Parathyroid adenoma (tissue), 2 donors: ENCODE measurements around the gene PIEZO2.

Experiments
- H2AFZ ChIP-seq: fragments of 300-600 bp; sonication (generic); one replicate; pipeline ENCODE4 v1.7.0; 2017; ENCODE audit warnings: antibody characterized with exemption, mild to moderate bottlenecking
- H3K27ac ChIP-seq: fragments of 300-600 bp; sonication (generic); one replicate; pipeline ENCODE4 v1.7.0; 2017
- H3K27me3 ChIP-seq: fragments of 300-600 bp; sonication (generic); one replicate; pipeline ENCODE4 v1.7.0; 2017; ENCODE audit warnings: low read length; ENCODE audit not compliant: control insufficient read depth, insufficient read depth
- H3K36me3 ChIP-seq: fragments of 300-600 bp; sonication (generic); one replicate; pipeline ENCODE4 v1.7.0; 2017; ENCODE audit warnings: low read length; ENCODE audit not compliant: control insufficient read depth, insufficient read depth
- H3K4me1 ChIP-seq: fragments of 300-600 bp; sonication (generic); one replicate; pipeline ENCODE4 v1.7.0; 2017; ENCODE audit warnings: control low read depth
- H3K4me2 ChIP-seq: fragments of 300-600 bp; sonication (generic); one replicate; pipeline ENCODE4 v1.7.0; 2017; ENCODE audit warnings: low read length
- H3K4me3 ChIP-seq: fragments of 300-600 bp; sonication (generic); one replicate; pipeline ENCODE4 v1.7.0; 2017; ENCODE audit warnings: low read depth, low read length
- H3K79me2 ChIP-seq: fragments of 300-600 bp; sonication (generic); one replicate; pipeline ENCODE4 v1.7.0; 2017; ENCODE audit warnings: control low read depth
- H3K9ac ChIP-seq: fragments of 300-600 bp; sonication (generic); one replicate; pipeline ENCODE4 v1.7.0; 2017; ENCODE audit warnings: mild to moderate bottlenecking
- H3K9me3 ChIP-seq: fragments of 300-600 bp; sonication (generic); one replicate; pipeline ENCODE4 v1.7.0; 2017; ENCODE audit warnings: low read length; ENCODE audit not compliant: control insufficient read depth
- TF ChIP-seq, protein P1 (sequence below): fragments of 300-600 bp; sonication (generic); IDR thresholded peaks from one replicate; pipeline ENCODE4 v1.7.0; 2017; ENCODE audit warnings: antibody characterized with exemption, mild to moderate bottlenecking
- donor health status: primary hyperparathyroidism.

Gene PIEZO2

DNA sequence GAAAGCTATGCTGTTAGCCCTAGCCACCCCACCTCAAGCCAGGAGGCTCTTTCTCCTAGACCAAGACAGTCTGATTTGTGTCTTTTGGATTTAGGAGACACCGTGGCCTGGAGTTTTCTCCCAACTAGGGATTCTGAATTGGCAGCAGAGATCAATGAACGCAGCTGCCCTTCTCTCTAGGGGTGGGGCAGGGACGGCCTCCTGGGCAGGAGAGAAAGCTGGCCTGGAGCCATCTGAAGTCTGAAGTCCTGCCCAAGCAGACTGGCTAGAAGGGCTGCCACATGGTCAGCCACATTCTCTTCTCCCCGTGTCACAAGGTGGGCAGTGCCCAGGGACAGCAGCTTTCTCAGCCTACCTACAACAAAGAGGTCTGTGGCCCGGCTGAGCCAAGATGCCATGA is 45.1 kb downstream of the PIEZO2 start:
- H3K9ac ChIP-seq: no peak overlapping the region
- no peak overlapping the region for H3K4me3 ChIP-seq
- H3K36me3 ChIP-seq: no peaks in the 10 kb centered on the region
- no peaks in the 10 kb centered on the region for H3K9me3 ChIP-seq
- no peak overlapping the region for H3K4me2 ChIP-seq
- H3K4me1 ChIP-seq: no peaks in the 10 kb centered on the region
- H3K27ac ChIP-seq: no peak overlapping the region
- TF ChIP-seq, protein P1, sequence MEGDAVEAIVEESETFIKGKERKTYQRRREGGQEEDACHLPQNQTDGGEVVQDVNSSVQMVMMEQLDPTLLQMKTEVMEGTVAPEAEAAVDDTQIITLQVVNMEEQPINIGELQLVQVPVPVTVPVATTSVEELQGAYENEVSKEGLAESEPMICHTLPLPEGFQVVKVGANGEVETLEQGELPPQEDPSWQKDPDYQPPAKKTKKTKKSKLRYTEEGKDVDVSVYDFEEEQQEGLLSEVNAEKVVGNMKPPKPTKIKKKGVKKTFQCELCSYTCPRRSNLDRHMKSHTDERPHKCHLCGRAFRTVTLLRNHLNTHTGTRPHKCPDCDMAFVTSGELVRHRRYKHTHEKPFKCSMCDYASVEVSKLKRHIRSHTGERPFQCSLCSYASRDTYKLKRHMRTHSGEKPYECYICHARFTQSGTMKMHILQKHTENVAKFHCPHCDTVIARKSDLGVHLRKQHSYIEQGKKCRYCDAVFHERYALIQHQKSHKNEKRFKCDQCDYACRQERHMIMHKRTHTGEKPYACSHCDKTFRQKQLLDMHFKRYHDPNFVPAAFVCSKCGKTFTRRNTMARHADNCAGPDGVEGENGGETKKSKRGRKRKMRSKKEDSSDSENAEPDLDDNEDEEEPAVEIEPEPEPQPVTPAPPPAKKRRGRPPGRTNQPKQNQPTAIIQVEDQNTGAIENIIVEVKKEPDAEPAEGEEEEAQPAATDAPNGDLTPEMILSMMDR: no peak
- H3K79me2 ChIP-seq: no peaks in the 10 kb centered on the region
- no peak overlapping the region for H2AFZ ChIP-seq
- H3K27me3 ChIP-seq: no peaks in the 10 kb centered on the region

DNA sequence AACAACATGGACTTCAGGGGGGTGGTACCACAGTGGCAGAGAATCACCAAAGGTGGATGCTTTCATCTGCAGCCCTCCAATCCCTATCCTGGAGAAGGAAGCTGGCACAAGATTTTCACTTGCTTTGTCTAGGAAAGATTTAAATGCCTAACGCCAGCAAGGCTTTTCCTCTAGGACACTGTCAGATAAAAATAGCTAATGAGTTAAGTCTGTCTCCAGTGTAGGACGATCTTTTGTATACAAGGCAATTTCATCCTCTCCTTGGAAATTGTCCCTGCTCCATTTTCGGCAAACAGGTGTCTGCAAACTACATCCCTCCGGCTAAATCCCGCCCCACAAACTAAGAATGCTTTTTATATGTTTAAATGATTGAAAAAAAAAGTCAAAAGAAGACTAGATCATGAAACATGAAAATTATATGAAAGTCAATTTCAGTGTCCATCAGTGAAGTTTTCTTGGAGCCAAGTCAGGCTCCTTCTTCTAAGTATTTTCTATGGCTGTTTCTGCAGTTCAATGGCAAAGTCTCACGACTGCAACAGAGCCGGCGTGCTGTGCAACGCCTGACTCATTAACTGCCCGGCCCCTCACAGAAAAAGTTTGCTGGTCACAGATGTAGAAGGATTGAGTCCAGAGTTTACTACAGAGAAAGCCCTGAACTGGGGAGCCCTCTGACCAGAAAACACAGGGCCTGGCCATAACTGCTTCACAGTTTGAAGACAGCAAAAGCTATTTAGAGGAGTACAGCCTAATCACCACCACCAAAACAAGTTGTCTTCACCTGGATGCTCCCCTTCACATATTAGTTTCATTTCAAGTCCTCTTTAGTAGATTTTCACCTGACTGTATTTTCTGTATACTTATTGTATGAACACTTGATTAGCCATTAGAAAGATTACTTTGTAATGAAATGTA is 52.3 kb downstream of the PIEZO2 start:
- no peaks in the 10 kb centered on the region for H3K9me3 ChIP-seq
- TF ChIP-seq, protein P1: no peak
- no peak overlapping the region for H2AFZ ChIP-seq
- H3K4me1 ChIP-seq: no peaks in the 10 kb centered on the region
- no peaks in the 10 kb centered on the region for H3K27me3 ChIP-seq
- H3K9ac ChIP-seq: no peak overlapping the region
- no peaks in the 10 kb centered on the region for H3K36me3 ChIP-seq
- H3K4me2 ChIP-seq: no peak overlapping the region
- H3K79me2 ChIP-seq: no peaks in the 10 kb centered on the region
- no peak overlapping the region for H3K27ac ChIP-seq
- no peak overlapping the region for H3K4me3 ChIP-seq

DNA sequence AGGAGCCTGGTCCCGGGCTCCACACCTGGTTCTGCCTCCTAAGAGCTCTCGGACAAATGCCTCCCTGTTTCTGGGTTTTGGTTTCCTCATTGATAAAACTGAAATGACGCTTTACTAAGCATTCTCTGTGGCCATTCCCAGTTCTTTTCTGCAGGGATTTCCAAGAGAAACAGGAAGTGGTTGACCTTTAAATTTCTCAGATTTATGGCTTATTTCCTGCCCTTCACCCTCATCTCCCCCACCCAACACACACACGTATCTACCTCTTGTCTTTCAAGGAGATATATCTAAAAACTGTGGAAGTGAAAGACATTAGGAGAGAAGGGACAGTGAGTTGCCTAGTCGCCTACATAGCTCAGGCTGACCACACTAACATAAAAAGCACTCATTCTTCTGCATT is 53.0 kb downstream of the PIEZO2 start:
- Histone ChIP-seq H3K36me3 (no peaks in the 10 kb centered on the region), H3K27me3 (no peaks in the 10 kb centered on the region), H3K9ac (no peak overlapping the region), H3K4me1 (no peaks in the 10 kb centered on the region), H2AFZ (no peak overlapping the region), H3K27ac (no peak overlapping the region), H3K4me2 (no peak overlapping the region), H3K79me2 (no peaks in the 10 kb centered on the region), H3K4me3 (no peak overlapping the region), H3K9me3 (no peaks in the 10 kb centered on the region)
- TF ChIP-seq, protein P1: no peak

DNA sequence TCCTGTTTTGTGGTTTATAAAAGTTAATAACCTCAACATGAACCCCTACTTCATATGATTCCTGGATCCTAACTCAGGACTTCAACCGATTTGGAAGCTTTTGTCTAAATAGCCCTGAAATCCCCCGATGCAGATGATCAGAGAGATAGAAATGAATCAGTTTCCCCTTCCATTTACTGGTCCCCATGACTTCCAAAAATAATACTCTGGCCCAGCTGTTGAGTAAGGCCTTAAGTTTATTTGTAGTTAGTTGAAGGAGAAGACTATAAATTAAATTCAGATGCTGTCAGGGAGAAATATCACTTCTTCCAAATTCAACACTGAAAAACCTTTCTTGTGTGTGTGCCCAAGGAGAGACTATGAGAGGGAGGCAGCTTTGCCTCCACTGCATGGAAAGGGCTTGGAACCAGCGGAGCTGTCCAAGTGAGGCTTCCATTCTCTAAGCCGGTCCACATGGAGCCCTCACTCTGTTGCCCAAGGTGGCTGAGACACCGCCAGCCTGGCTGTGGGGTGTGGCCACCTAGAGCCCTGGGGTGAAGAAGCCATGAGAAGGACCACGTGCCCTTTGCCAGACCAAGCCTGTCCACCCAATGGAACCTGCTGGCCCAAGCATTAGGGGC is 53.6 kb downstream of the PIEZO2 start:
- H3K27ac ChIP-seq: no peak overlapping the region
- no peaks in the 10 kb centered on the region for H3K79me2 ChIP-seq

More for the DNA sequence above, 53.6 kb downstream of the PIEZO2 start:
- H3K4me3 ChIP-seq: no peak overlapping the region
- H3K9ac ChIP-seq: no peak overlapping the region
- TF ChIP-seq, protein P1: no peak
- no peak overlapping the region for H2AFZ ChIP-seq
- no peaks in the 10 kb centered on the region for H3K36me3 ChIP-seq
- H3K9me3 ChIP-seq: no peaks in the 10 kb centered on the region
- H3K4me2 ChIP-seq: no peak overlapping the region
- H3K27me3 ChIP-seq: no peaks in the 10 kb centered on the region
- H3K4me1 ChIP-seq: no peaks in the 10 kb centered on the region
